Upper lobe of left lung (tissue), 4 donors: Measurements from ENCODE around the gene CNTLN.

Experiments used
- EP300 ChIP-seq, 4 donors: sonication (generic); formaldehyde crosslinking; IDR thresholded peaks; one replicate each; pipeline ENCODE4 v1.5.1; 2017; ENCODE audit warnings: antibody characterized with exemption in 4 of 4, control low read depth in 2 of 4
- POLR2A ChIP-seq, 4 donors: fragments of 450-650 bp; IDR thresholded peaks; one replicate each; pipeline ENCODE4 v1.5.1; 2016 to 2017; ENCODE audit warnings: antibody characterized with exemption in 4 of 4, mild to moderate bottlenecking in 2 of 4
- POLR2AphosphoS5 ChIP-seq, 2 donors: sonication (generic); formaldehyde crosslinking; IDR thresholded peaks; one replicate each; pipeline ENCODE4 v1.5.1; 2017; ENCODE audit warnings: antibody characterized with exemption in 2 of 2
- TF ChIP-seq, protein P1 (sequence below), 6 experiments: fragments of 450-650 bp in 4 of 6; fragments of 200-600 bp in 2 of 6; sonication (generic) in 2 of 6; IDR thresholded peaks; one replicate each; pipeline ENCODE4 v1.5.1; 2016 to 2019; ENCODE audit warnings: antibody characterized with exemption in 6 of 6

- TF ChIP-seq, protein P1, sequence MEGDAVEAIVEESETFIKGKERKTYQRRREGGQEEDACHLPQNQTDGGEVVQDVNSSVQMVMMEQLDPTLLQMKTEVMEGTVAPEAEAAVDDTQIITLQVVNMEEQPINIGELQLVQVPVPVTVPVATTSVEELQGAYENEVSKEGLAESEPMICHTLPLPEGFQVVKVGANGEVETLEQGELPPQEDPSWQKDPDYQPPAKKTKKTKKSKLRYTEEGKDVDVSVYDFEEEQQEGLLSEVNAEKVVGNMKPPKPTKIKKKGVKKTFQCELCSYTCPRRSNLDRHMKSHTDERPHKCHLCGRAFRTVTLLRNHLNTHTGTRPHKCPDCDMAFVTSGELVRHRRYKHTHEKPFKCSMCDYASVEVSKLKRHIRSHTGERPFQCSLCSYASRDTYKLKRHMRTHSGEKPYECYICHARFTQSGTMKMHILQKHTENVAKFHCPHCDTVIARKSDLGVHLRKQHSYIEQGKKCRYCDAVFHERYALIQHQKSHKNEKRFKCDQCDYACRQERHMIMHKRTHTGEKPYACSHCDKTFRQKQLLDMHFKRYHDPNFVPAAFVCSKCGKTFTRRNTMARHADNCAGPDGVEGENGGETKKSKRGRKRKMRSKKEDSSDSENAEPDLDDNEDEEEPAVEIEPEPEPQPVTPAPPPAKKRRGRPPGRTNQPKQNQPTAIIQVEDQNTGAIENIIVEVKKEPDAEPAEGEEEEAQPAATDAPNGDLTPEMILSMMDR (IDR thresholded peaks at IDR 0.05): no peak
- TF ChIP-seq POLR2A (IDR thresholded peaks at IDR 0.05): no peak
- no peak for TF ChIP-seq EP300 (IDR thresholded peaks at IDR 0.05)
- no peak for TF ChIP-seq POLR2AphosphoS5 (IDR thresholded peaks at IDR 0.05)
These were observed 44.8 kb upstream of the CNTLN start for GRCh38 chr9:17090041-17090440.
